ENCODE measurements around the gene THOC1. TPM values are rescaled to one million over a fixed set of nuclear protein-coding genes. Genes with fewer than 3 reads are reported as not detected.

Gene THOC1
- polyA plus RNA-seq, 3 donors, result 7.8 to 18.3 (median 8.9) TPM

DNA sequence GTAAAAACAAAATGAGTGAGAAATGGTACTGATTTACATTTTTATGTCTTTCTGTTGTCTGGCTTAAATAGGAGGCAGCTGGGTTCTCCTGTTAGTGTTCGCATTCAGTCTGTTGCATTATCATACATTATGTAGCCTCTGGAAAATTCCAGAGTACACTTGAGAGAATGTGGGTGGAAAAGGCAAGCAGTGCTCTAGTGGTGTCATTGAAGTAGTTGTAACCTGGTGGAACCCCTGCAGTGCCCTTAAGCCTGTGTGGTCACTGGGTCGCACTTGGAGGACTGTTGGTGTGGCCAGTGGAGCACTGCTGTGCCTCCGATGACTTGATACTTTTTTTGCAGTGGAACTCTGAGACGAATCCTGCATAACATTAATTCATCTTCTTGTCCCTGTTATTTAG is 57.1 kb downstream of the THOC1 start:
- Mint-ChIP-seq H3K27ac (no peak overlapping the region), H3K9me3 (no peaks in the 10 kb centered on the region), H3K27me3 (ENCODE audit: low read depth in 3 of 3) (peaks cover 0 to 2% (median 0%) of the 10 kb centered on the region in 3 donors), H3K36me3 (peaks cover 78 to 80% of the 10 kb centered on the region in 2 donors), H3K4me1 (no peaks in the 10 kb centered on the region), H3K4me3 (no peak overlapping the region)
- H3K27me3 ChIP-seq (ENCODE audit: control insufficient read depth in 2 of 2, insufficient read depth in 2 of 2, low read length in 2 of 2), result no peaks in the 10 kb centered on the region
- H3K9ac ChIP-seq (ENCODE audit: insufficient read depth, low read length, poor library complexity, severe bottlenecking), result no peak overlapping the region
- H3K4me1 ChIP-seq (ENCODE audit: control insufficient read depth in 1 of 2, insufficient read depth in 2 of 2, low read length in 2 of 2), result no peaks in the 10 kb centered on the region
- TF ChIP-seq CTCF (IDR thresholded peaks at IDR 0.05), result no peak
- H3K27ac ChIP-seq (ENCODE audit: low read depth in 1 of 2, low read length in 2 of 2), result no peak overlapping the region
- no peak for DNase-seq
- no peak overlapping the region for H3K4me3 ChIP-seq (replicated peaks in 1 of 3; ENCODE audit: low read depth in 2 of 3, low read length in 3 of 3)
- 100% methylated on average over 1 of the region's 4 CpGs for WGBS (ENCODE audit: insufficient coverage)
- no peaks in the 10 kb centered on the region for H3K79me2 ChIP-seq (ENCODE audit: insufficient read depth, low read length)
- H4K20me1 ChIP-seq (ENCODE audit: insufficient read depth, low read length), result no peaks in the 10 kb centered on the region
- no peaks in the 10 kb centered on the region for H3K9me3 ChIP-seq (replicated peaks in 1 of 2; ENCODE audit: control insufficient read depth in 1 of 2, insufficient read depth in 1 of 2, low read length in 2 of 2)
- intact Hi-C loops (cut with micrococcal nuclease), result no loop called here
- H3K4me2 ChIP-seq (replicated peaks; ENCODE audit: extremely low read depth, low read length, poor library complexity, severe bottlenecking), result no peak overlapping the region
- peaks cover 81 to 87% of the 10 kb centered on the region in 2 donors for H3K36me3 ChIP-seq (replicated peaks in 1 of 2; ENCODE audit: control insufficient read depth in 1 of 2, insufficient read depth in 2 of 2, low read length in 2 of 2)
- no peak overlapping the region for H2AFZ ChIP-seq (ENCODE audit: insufficient read depth, low read depth, low read length, poor library complexity, severe bottlenecking)

DNA sequence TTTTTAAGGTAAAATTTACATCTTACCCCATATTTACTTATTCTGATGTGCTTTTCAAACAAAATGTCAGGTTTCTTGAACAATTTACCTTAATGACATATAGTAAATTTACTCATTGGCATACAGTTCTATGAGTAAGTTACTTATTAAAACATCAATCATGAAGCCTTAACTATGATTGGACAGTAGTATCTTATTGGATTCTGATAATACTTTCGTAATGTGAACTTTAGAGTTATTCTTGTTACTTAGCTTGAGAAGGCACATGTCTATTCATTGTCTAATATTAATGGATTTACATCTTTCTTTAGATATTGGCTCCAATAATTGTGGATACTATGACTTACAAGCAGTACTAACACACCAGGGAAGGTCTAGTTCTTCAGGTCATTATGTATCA is 57.8 kb downstream of the THOC1 start:
- TF ChIP-seq CTCF (IDR thresholded peaks at IDR 0.05), result no peak
- Histone ChIP-seq H3K9me3 (replicated peaks in 1 of 2; ENCODE audit: control insufficient read depth in 1 of 2, insufficient read depth in 1 of 2, low read length in 2 of 2) (no peaks in the 10 kb centered on the region), H3K4me3 (replicated peaks in 1 of 3; ENCODE audit: low read depth in 2 of 3, low read length in 3 of 3) (no peak overlapping the region), H3K36me3 (replicated peaks in 1 of 2; ENCODE audit: control insufficient read depth in 1 of 2, insufficient read depth in 2 of 2, low read length in 2 of 2) (peaks cover 81 to 87% of the 10 kb centered on the region in 2 donors), H3K79me2 (ENCODE audit: insufficient read depth, low read length) (no peaks in the 10 kb centered on the region), H3K27me3 (ENCODE audit: control insufficient read depth in 2 of 2, insufficient read depth in 2 of 2, low read length in 2 of 2) (no peaks in the 10 kb centered on the region), H3K4me1 (ENCODE audit: control insufficient read depth in 1 of 2, insufficient read depth in 2 of 2, low read length in 2 of 2) (no peaks in the 10 kb centered on the region), H3K27ac (ENCODE audit: low read depth in 1 of 2, low read length in 2 of 2) (no peak overlapping the region), H4K20me1 (ENCODE audit: insufficient read depth, low read length) (no peaks in the 10 kb centered on the region), H3K4me2 (replicated peaks; ENCODE audit: extremely low read depth, low read length, poor library complexity, severe bottlenecking) (no peak overlapping the region), H3K9ac (ENCODE audit: insufficient read depth, low read length, poor library complexity, severe bottlenecking) (no peak overlapping the region), H2AFZ (ENCODE audit: insufficient read depth, low read depth, low read length, poor library complexity, severe bottlenecking) (no peak overlapping the region)
- H3K36me3 Mint-ChIP-seq, result peaks cover 78 to 80% of the 10 kb centered on the region in 2 donors
- H3K9me3 Mint-ChIP-seq, result no peaks in the 10 kb centered on the region
- no peak for DNase-seq
- H3K27me3 Mint-ChIP-seq (ENCODE audit: low read depth in 3 of 3), result peaks cover 0 to 2% (median 0%) of the 10 kb centered on the region in 3 donors
- intact Hi-C loops (cut with micrococcal nuclease), result no loop called here
- no peak overlapping the region for H3K27ac Mint-ChIP-seq
- WGBS (ENCODE audit: insufficient coverage), result 80% methylated on average over 1 of the region's 1 CpG
- H3K4me3 Mint-ChIP-seq, result no peak overlapping the region
- no peaks in the 10 kb centered on the region for H3K4me1 Mint-ChIP-seq
